CD14-positive monocyte (primary cell): ENCODE data around the gene CHTOP. TPM values are rescaled to one million over a fixed set of nuclear protein-coding genes. Genes with fewer than 3 reads are reported as not detected.
A peak's percentile ranks its signal among the peaks of the same experiment; 100 is the strongest.

Source experiments
- DNase-seq, 3 donors: peaks; one replicate each; pipeline ENCODE4 v3.0.0-alpha.2; 2011 to 2022
- H2AFZ ChIP-seq: 2 replicates; pipeline ENCODE4 v1.6.0; 2012; ENCODE audit warnings: mild to moderate bottlenecking, low read depth, low read length, inconsistent platforms; ENCODE audit not compliant: insufficient read depth, poor library complexity, severe bottlenecking
- H3K27ac ChIP-seq, 2 donors: 1 replicate in 1 of 2; 2 replicates in 1 of 2; pipeline ENCODE4 v1.5.1; 2012 to 2013; ENCODE audit warnings: low read length in 2 of 2, control low read depth in 1 of 2, inconsistent platforms in 1 of 2, low read depth in 1 of 2, mild to moderate bottlenecking in 1 of 2
- H3K27me3 ChIP-seq, 2 donors: one replicate each; pipeline versions ENCODE4 v1.6.0 to v1.6.1; 2011 to 2013; ENCODE audit warnings: low read length in 2 of 2; ENCODE audit not compliant: control insufficient read depth in 2 of 2, insufficient read depth in 2 of 2
- H3K36me3 ChIP-seq, 2 donors: replicated peaks in 1 of 2; 1 replicate in 1 of 2; 2 replicates in 1 of 2; pipeline versions ENCODE4 v1.5.1 to v1.6.1; 2012 to 2013; ENCODE audit warnings: low read length in 2 of 2, control low read depth in 1 of 2, inconsistent platforms in 1 of 2, mild to moderate bottlenecking in 1 of 2; ENCODE audit not compliant: insufficient read depth in 2 of 2, control insufficient read depth in 1 of 2
- H3K4me1 ChIP-seq, 2 donors: 1 replicate in 1 of 2; 2 replicates in 1 of 2; pipeline versions ENCODE4 v1.5.1 to v1.6.1; 2012 to 2013; ENCODE audit warnings: low read length in 2 of 2, control low read depth in 1 of 2, inconsistent platforms in 1 of 2, mild to moderate bottlenecking in 1 of 2, moderate library complexity in 1 of 2; ENCODE audit not compliant: insufficient read depth in 2 of 2, control insufficient read depth in 1 of 2
- H3K4me2 ChIP-seq: replicated peaks from 2 replicates; pipeline ENCODE3; 2012; ENCODE audit warnings: low read length, moderate library complexity, mild to moderate bottlenecking; ENCODE audit not compliant: poor library complexity, severe bottlenecking; ENCODE audit errors: extremely low read depth
- H3K4me3 ChIP-seq, 3 experiments: fragments of 200-600 bp in 1 of 3; sonication (generic) in 1 of 3; replicated peaks in 1 of 3; 1 replicate in 2 of 3; 2 replicates in 1 of 3; pipeline ENCODE4 v1.5.1; 2011 to 2013; ENCODE audit warnings: low read length in 3 of 3, mild to moderate bottlenecking in 3 of 3, control low read depth in 2 of 3, low read depth in 2 of 3, inconsistent platforms in 1 of 3, moderate library complexity in 1 of 3
- H3K79me2 ChIP-seq: 2 replicates; pipeline ENCODE4 v1.6.0; 2012; ENCODE audit warnings: mild to moderate bottlenecking, control low read depth, inconsistent platforms, low read length, moderate library complexity; ENCODE audit not compliant: insufficient read depth
- H3K9ac ChIP-seq: 2 replicates; pipeline ENCODE4 v1.6.0; 2017; ENCODE audit warnings: low read length, mild to moderate bottlenecking; ENCODE audit not compliant: insufficient read depth, poor library complexity, severe bottlenecking
- H3K9me3 ChIP-seq, 2 donors: replicated peaks in 1 of 2; 1 replicate in 1 of 2; 2 replicates in 1 of 2; pipeline versions ENCODE4 v1.5.1 to v1.6.1; 2012 to 2013; ENCODE audit warnings: low read length in 2 of 2, control low read depth in 1 of 2; ENCODE audit not compliant: control insufficient read depth in 1 of 2, insufficient read depth in 1 of 2
- H4K20me1 ChIP-seq: 2 replicates; pipeline ENCODE4 v1.6.0; 2012; ENCODE audit warnings: mild to moderate bottlenecking, low read length, control low read depth, moderate library complexity; ENCODE audit not compliant: insufficient read depth
- H3K27ac Mint-ChIP-seq, 7 donors: one replicate each; pipeline ENCODE4 v1.8.0; 2020; ENCODE audit warnings: mild to moderate bottlenecking in 7 of 7, mixed read lengths in 7 of 7, moderate library complexity in 6 of 7, inconsistent platforms in 2 of 7
- H3K27me3 Mint-ChIP-seq, 3 donors: one replicate each; pipeline ENCODE4 v1.8.0; 2021 to 2022; ENCODE audit warnings: low read depth in 3 of 3, mild to moderate bottlenecking in 3 of 3, mixed read lengths in 3 of 3, moderate library complexity in 3 of 3, inconsistent platforms in 1 of 3
- H3K36me3 Mint-ChIP-seq, 2 donors: one replicate each; pipeline ENCODE4 v1.8.0; 2020; ENCODE audit warnings: mixed read lengths in 2 of 2, inconsistent platforms in 1 of 2, mild to moderate bottlenecking in 1 of 2
- H3K4me1 Mint-ChIP-seq: one replicate; pipeline ENCODE4 v1.8.0; 2020; ENCODE audit warnings: mild to moderate bottlenecking, mixed read lengths
- H3K4me3 Mint-ChIP-seq, 2 donors: one replicate each; pipeline ENCODE4 v1.8.0; 2020; ENCODE audit warnings: mild to moderate bottlenecking in 2 of 2, mixed read lengths in 2 of 2, moderate library complexity in 1 of 2
- H3K9me3 Mint-ChIP-seq, 7 donors: one replicate each; pipeline ENCODE4 v1.8.0; 2020 to 2022; ENCODE audit warnings: mixed read lengths in 7 of 7, mild to moderate bottlenecking in 6 of 7, moderate library complexity in 6 of 7, inconsistent platforms in 2 of 7
- WGBS: methylation state at CpG from one replicate; pipeline ENCODE4 v1.1.5; 2013; ENCODE audit warnings: missing lambda C conversion rate; ENCODE audit not compliant: insufficient coverage; 5-methylcytosine and 5-hydroxymethylcytosine counted together
- intact Hi-C, 2 donors: fragments of 100-400 bp; cut with micrococcal nuclease; formaldehyde crosslinking; loops; one replicate each; pipeline versions ENCODE4 v1.15.0 to v1.15.1; 2023
- polyA plus RNA-seq, 3 donors: library from polyadenylated mRNA; depleted of rRNA in 1 of 3; unstranded in 2 of 3; stranded (reverse) in 1 of 3; fragments of 300-500 nt in 2 of 3; fragments of >200 nt in 1 of 3; fragmentation: Illumina TruSeq in 2 of 3; gene quantifications; 1 replicate in 2 of 3; 2 replicates in 1 of 3; pipeline ENCODE4 v1.2.3, GENCODE V29; 2012 to 2021
- TF ChIP-seq, protein P1 (sequence below): fragments of 200-600 bp; IDR thresholded peaks from one replicate; pipeline ENCODE4 v1.8.0; 2022; ENCODE audit warnings: antibody characterized with exemption, mild to moderate bottlenecking

Gene CHTOP
- polyA plus RNA-seq, 3 donors, result 28.1 to 56.2 (median 38.2) TPM

DNA sequence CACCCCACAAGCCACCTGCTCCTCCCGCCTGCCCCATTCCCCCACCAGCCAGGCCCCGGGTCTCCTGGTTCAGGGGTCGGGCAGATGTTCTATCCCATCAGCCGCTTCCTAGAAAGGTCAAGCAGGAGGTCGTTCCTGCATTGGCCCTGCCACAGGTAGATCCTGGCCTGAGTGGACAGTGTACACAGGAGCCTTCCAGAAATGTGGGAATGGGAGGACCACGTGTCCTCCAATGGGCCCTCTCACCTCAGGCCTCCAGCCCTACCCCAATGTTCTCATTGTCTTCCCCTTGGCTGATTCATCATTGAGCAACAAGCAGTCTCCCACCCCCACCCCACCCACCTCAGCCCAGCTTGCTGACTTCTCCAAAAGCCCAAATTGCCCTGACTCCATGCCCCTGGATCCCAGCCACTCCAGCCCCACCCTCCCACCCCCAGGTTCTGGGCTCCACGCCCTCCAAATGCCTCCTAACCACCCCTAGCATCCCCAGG lies 23.0 kb upstream of the CHTOP start:
- Histone ChIP-seq H3K27ac (no peak overlapping the region), H3K4me2 (no peak overlapping the region), H3K4me3 (peak overlapping the region in 1 of 3 experiments; percentile 13), H4K20me1 (no peaks in the 10 kb centered on the region), H3K79me2 (no peaks in the 10 kb centered on the region), H3K27me3 (no peaks in the 10 kb centered on the region), H3K9me3 (no peaks in the 10 kb centered on the region), H3K36me3 (no peaks in the 10 kb centered on the region), H2AFZ (no peak overlapping the region), H3K9ac (no peak overlapping the region), H3K4me1 (peaks cover 19 to 27% of the 10 kb centered on the region in 2 donors)
- Mint-ChIP-seq H3K36me3 (no peaks in the 10 kb centered on the region), H3K9me3 (peaks cover 0 to 2% (median 0%) of the 10 kb centered on the region in 7 donors), H3K27ac (peak overlapping the region in 4 of 7 donors; percentile 25 to 75 (median 36)), H3K4me1 (peaks cover 31% of the 10 kb centered on the region), H3K4me3 (no peak overlapping the region), H3K27me3 (peaks cover 2 to 3% (median 2%) of the 10 kb centered on the region in 3 donors)
- no CpG with 5 or more reads among the region's 7 CpGs for WGBS
- TF ChIP-seq, protein P1, sequence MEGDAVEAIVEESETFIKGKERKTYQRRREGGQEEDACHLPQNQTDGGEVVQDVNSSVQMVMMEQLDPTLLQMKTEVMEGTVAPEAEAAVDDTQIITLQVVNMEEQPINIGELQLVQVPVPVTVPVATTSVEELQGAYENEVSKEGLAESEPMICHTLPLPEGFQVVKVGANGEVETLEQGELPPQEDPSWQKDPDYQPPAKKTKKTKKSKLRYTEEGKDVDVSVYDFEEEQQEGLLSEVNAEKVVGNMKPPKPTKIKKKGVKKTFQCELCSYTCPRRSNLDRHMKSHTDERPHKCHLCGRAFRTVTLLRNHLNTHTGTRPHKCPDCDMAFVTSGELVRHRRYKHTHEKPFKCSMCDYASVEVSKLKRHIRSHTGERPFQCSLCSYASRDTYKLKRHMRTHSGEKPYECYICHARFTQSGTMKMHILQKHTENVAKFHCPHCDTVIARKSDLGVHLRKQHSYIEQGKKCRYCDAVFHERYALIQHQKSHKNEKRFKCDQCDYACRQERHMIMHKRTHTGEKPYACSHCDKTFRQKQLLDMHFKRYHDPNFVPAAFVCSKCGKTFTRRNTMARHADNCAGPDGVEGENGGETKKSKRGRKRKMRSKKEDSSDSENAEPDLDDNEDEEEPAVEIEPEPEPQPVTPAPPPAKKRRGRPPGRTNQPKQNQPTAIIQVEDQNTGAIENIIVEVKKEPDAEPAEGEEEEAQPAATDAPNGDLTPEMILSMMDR, result no peak
- intact Hi-C loops, result no loop called here
- DNase-seq, result peak in 2 of 3 donors; percentile 33 to 59

DNA sequence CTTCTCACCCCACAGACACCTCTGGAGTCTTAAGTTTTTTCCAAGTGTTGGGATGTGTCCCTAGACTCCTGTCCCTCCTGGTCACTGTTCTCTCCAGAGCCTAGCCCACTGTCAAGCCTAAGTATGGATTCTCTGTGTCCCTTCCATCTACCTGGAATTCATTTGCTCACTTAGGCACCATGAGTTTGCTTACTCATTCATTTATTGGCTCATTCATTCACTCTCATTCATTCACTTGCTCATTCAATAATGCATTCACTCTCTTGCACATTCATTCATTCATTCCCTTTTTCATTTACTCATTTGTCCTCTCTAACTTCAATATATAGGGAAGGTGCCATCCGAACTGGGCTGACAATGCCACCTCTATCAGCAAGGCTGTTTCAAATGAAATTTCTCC lies 22.5 kb upstream of the CHTOP start:
- WGBS, result 100% methylated on average over 1 of the region's 1 CpG
- Histone ChIP-seq H4K20me1 (no peaks in the 10 kb centered on the region), H3K79me2 (no peaks in the 10 kb centered on the region), H3K27me3 (no peaks in the 10 kb centered on the region), H3K36me3 (no peaks in the 10 kb centered on the region), H3K4me1 (peaks cover 22 to 31% of the 10 kb centered on the region in 2 donors), H3K27ac (no peak overlapping the region), H3K9me3 (no peaks in the 10 kb centered on the region), H3K9ac (no peak overlapping the region), H3K4me2 (no peak overlapping the region), H2AFZ (no peak overlapping the region), H3K4me3 (no peak overlapping the region)
- H3K27me3 Mint-ChIP-seq, result peaks cover 2 to 3% (median 2%) of the 10 kb centered on the region in 3 donors
- peaks cover 35% of the 10 kb centered on the region for H3K4me1 Mint-ChIP-seq
- TF ChIP-seq, protein P1, result no peak
- peaks cover 0 to 2% (median 0%) of the 10 kb centered on the region in 7 donors for H3K9me3 Mint-ChIP-seq
- H3K4me3 Mint-ChIP-seq, result no peak overlapping the region
- no peaks in the 10 kb centered on the region for H3K36me3 Mint-ChIP-seq
- intact Hi-C loops, result no loop called here
- no peak for DNase-seq
- H3K27ac Mint-ChIP-seq, result peak overlapping the region in 1 of 7 donors; percentile 48
